MCF 10A (cell line): ENCODE measurements around the gene NSMF. TPM values are rescaled to one million over a fixed set of nuclear protein-coding genes. Genes with fewer than 3 reads are reported as not detected.

ENCODE experiments used
- BruUV-seq: library from RNA; stranded (reverse); fragments of 400-500 nt; replicated peaks from 2 replicates; lab custom pipeline; 2021; lab: Mats Ljungman, UMichigan
- CTCF ChIA-PET: fragments of 300-600 bp; sonication (Branson Sonifier 250); formaldehyde crosslinking; extraction: SDS; loops from one replicate; lab custom pipeline; 2021; ENCODE audit warnings: antibody characterized with exemption, inconsistent platforms; lab: Yijun Ruan, JAX
- POLR2A ChIA-PET: fragments of 300-600, 350-650 bp; sonication (Branson Sonifier 250); formaldehyde crosslinking; extraction: SDS; loops from one replicate; lab custom pipeline; 2020; ENCODE audit warnings: antibody characterized with exemption, inconsistent platforms; lab: Yijun Ruan, JAX
- DNase-seq: peaks from one replicate; pipeline ENCODE4 v3.0.0-alpha.2; 2018; ENCODE audit not compliant: unreplicated experiment
- H3K27ac Mint-ChIP-seq: one replicate; pipeline ENCODE4 v1.8.0; 2022; ENCODE audit warnings: mild to moderate bottlenecking, low read depth, mixed read lengths; ENCODE audit not compliant: unreplicated experiment
- H3K27me3 Mint-ChIP-seq: one replicate; pipeline ENCODE4 v1.8.0; 2022; ENCODE audit warnings: mixed read lengths; ENCODE audit not compliant: insufficient read depth, unreplicated experiment
- H3K36me3 Mint-ChIP-seq: one replicate; pipeline ENCODE4 v1.8.0; 2022; ENCODE audit warnings: mild to moderate bottlenecking, moderate library complexity, mixed read lengths; ENCODE audit not compliant: insufficient read depth, unreplicated experiment
- H3K4me1 Mint-ChIP-seq: one replicate; pipeline ENCODE4 v1.8.0; 2022; ENCODE audit warnings: mixed read lengths; ENCODE audit not compliant: insufficient read depth, unreplicated experiment
- H3K4me3 Mint-ChIP-seq: one replicate; pipeline ENCODE4 v1.8.0; 2022; ENCODE audit warnings: mild to moderate bottlenecking, moderate library complexity, mixed read lengths; ENCODE audit not compliant: unreplicated experiment
- H3K9me3 Mint-ChIP-seq: one replicate; pipeline ENCODE4 v1.8.0; 2022; ENCODE audit warnings: mixed read lengths; ENCODE audit not compliant: unreplicated experiment
- intact Hi-C: fragments of 100-400 bp; cut with micrococcal nuclease; formaldehyde crosslinking; loops from 2 replicates; pipeline ENCODE4 v1.14.1; 2022
- total RNA-seq: library from RNA; stranded (reverse); gene quantifications from 2 replicates; pipeline ENCODE4 v1.2.3, GENCODE V29; 2022
- TF ChIP-seq, protein P1 (sequence below): fragments of 200-600 bp; IDR thresholded peaks from one replicate; pipeline ENCODE4 v1.8.0; 2022; ENCODE audit warnings: antibody characterized with exemption, mild to moderate bottlenecking; ENCODE audit not compliant: unreplicated experiment

The NSMF gene
- total RNA-seq, 1 experiment from 2014 or later: 37.8 TPM

DNA sequence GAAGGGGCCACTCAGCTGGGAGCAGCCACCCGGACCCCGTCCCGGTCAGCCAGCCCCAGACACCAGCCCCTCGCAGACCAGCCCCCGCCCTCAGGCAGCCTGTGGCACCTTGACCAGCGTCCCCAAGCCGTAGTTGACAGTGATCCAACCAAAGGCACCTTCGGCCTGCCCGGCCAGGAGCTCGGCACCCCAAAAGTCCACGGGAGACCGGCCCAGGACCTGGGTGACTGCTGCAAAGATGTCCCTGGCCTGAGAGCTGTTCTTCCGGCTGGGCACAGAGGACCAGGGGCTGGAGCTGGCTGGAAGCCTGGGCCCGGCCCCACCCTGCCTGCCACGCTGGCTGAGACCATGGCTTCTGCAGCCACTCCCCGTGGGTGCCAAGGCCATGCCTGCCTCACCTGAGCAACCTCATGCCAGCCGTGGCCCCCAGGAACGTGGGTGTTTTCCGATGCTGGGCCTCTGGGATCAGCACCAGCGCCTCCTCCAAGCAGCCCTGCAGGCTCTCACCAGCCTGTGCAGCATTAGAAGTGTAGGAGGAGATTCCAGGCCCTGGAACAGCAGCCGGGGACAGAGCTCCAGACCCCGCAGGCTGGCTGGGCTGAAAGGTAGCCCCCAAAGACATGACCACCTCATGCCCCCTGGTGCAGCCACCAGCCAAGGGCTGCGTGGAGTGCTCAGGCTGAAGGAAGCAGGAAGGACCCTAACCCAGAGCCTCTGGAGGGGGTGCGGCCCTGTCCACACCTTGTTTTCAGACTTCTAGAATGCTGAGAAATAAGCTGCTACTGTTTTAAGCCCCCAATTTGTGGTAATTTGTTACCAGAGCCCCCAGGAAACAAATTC lies 22.2 kb downstream of the NSMF start:
- no peaks in the 10 kb centered on the region for H3K9me3 Mint-ChIP-seq
- DNase-seq: no peak
- TF ChIP-seq, protein P1, sequence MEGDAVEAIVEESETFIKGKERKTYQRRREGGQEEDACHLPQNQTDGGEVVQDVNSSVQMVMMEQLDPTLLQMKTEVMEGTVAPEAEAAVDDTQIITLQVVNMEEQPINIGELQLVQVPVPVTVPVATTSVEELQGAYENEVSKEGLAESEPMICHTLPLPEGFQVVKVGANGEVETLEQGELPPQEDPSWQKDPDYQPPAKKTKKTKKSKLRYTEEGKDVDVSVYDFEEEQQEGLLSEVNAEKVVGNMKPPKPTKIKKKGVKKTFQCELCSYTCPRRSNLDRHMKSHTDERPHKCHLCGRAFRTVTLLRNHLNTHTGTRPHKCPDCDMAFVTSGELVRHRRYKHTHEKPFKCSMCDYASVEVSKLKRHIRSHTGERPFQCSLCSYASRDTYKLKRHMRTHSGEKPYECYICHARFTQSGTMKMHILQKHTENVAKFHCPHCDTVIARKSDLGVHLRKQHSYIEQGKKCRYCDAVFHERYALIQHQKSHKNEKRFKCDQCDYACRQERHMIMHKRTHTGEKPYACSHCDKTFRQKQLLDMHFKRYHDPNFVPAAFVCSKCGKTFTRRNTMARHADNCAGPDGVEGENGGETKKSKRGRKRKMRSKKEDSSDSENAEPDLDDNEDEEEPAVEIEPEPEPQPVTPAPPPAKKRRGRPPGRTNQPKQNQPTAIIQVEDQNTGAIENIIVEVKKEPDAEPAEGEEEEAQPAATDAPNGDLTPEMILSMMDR: no peak
- peaks cover 8% of the 10 kb centered on the region for H3K36me3 Mint-ChIP-seq
- intact Hi-C loops: no loop called here
- H3K4me3 Mint-ChIP-seq: no peak overlapping the region
- no peaks in the 10 kb centered on the region for H3K4me1 Mint-ChIP-seq
- BruUV-seq: no TSS peak
- CTCF ChIA-PET: interaction anchor here (0.6 to 1.1 kb wide), 2 partner anchors 8 to 13 kb away, joined by 3 read pairs; no protein-coding TSS in a partner anchor
- H3K27ac Mint-ChIP-seq: no peak overlapping the region
- no peaks in the 10 kb centered on the region for H3K27me3 Mint-ChIP-seq
- POLR2A ChIA-PET: interaction anchor here (1.1 to 3.9 kb wide), 2 partner anchors 12 to 14 kb away, joined by 3 to 12 read pairs; partner anchors contain the start of genes EXD3 and NOXA1

DNA sequence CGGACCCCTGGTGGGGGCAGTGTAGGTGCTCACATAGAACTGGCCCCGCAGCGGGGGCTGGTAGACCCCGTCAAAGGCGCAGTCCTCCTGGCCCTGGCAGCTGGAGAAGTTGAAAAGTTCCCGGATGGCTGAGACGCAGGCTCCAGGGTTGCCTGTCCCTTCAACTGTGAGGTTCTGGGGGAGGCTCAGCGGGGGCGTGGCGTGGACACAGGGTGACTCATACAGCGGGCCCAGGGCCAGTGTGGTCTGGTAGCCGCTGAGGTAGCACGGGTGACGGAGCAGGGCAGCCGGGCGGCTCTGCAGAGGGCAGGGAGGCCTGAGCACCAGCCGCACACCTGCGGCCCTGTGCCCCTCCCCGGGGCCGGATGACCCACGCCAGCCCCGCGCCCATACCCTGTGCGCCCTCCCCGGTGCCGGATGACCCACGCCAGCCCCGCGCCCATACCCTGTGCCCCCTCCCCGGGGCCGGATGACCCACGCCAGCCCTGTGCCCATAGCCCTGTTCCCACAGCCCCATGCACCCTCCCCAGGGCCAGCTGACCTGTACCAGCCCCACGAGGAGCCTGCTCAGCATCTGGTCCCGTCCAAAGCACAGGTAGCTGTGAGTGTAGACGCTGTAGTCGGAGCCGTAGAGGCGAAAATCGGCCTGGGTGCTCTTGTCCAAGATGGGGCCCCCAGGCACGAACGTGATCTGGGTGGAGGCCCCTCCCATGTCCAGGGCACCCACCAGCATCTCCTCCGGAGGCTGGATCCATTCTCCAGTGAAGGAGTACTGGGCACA lies 23.0 kb downstream of the NSMF start:
- CTCF ChIA-PET: no interaction called here
- no peaks in the 10 kb centered on the region for H3K27me3 Mint-ChIP-seq
- no peaks in the 10 kb centered on the region for H3K4me1 Mint-ChIP-seq
- POLR2A ChIA-PET: interaction anchor here (1.1 to 3.9 kb wide), 2 partner anchors 11 to 13 kb away, joined by 3 to 12 read pairs; partner anchors contain the start of genes EXD3 and NOXA1
- BruUV-seq: no TSS peak
- H3K9me3 Mint-ChIP-seq: no peaks in the 10 kb centered on the region
- DNase-seq: peak; percentile 91
- no peak overlapping the region for H3K4me3 Mint-ChIP-seq
- intact Hi-C loops: no loop called here
- TF ChIP-seq, protein P1: no peak
- H3K27ac Mint-ChIP-seq: no peak overlapping the region
- H3K36me3 Mint-ChIP-seq: peaks cover 8% of the 10 kb centered on the region

DNA sequence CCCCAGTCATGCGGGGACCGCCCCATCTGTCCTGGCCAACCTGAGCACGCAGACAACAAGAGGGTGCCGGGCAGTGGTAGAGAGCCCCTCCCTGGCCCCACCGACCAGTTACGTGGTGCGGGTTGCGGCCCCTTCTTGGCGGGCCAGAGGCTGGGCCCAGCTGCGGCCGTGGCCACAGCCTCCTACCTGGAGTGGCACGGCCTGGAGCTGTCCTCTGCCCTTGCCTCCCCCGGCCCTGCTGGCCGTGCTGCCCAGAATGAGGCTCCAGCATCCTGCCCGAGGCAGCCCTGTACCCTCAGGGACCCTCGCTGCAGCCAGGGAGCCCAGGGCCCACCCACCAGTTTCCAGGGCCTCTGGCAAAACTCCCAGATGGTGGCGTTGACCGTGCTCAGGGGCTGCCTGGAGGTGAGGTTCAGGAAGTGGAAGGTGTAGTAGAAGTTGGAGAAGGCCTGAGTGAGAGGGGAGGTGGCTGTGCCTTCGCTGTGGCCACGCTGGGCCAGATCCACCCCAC lies 23.7 kb downstream of the NSMF start:
- DNase-seq: no peak
- CTCF ChIA-PET: interaction anchor here (0.6 kb wide), 1 partner anchor 199 kb away, joined by 3 read pairs; no protein-coding TSS in a partner anchor
- no peaks in the 10 kb centered on the region for H3K27me3 Mint-ChIP-seq
- POLR2A ChIA-PET: interaction anchor here (3.9 kb wide), 1 partner anchor 11 kb away, joined by 12 read pairs; no protein-coding TSS in a partner anchor
- TF ChIP-seq, protein P1: no peak
- no peaks in the 10 kb centered on the region for H3K4me1 Mint-ChIP-seq
- no TSS peak for BruUV-seq
- H3K36me3 Mint-ChIP-seq: peaks cover 8% of the 10 kb centered on the region
- intact Hi-C loops: no loop called here
- no peak overlapping the region for H3K4me3 Mint-ChIP-seq
- no peak overlapping the region for H3K27ac Mint-ChIP-seq
- no peaks in the 10 kb centered on the region for H3K9me3 Mint-ChIP-seq
